ENCODE data around the gene ADCY2. TPM values are rescaled to one million over a fixed set of nuclear protein-coding genes. Genes with fewer than 3 reads are reported as not detected.

ADCY2 gene
- total RNA-seq, 1 donor from 2014 or later, result 4.6 TPM

- no peak for DNase-seq (ENCODE audit: low spot score)
Measured at GRCh38 chr5:7437836-7438235, 41.9 kb downstream of the ADCY2 start.

- DNase-seq (ENCODE audit: low spot score), result no peak
Measured at GRCh38 chr5:7445068-7445467, 49.1 kb downstream of the ADCY2 start.

GRCh38 chr5:7445831-7446230, 49.9 kb downstream of the ADCY2 start:
- no peak for DNase-seq (ENCODE audit: low spot score)

GRCh38 chr5:7446913-7447312, 51.0 kb downstream of the ADCY2 start:
- no peak for DNase-seq (ENCODE audit: low spot score)

- no peak for DNase-seq (ENCODE audit: low spot score)
Measured at GRCh38 chr5:7453947-7454346, 58.0 kb downstream of the ADCY2 start.

- no peak for DNase-seq (ENCODE audit: low spot score)
Measured at GRCh38 chr5:7456206-7456605, 60.3 kb downstream of the ADCY2 start.

GRCh38 chr5:7461371-7461770, 65.4 kb downstream of the ADCY2 start:
- no peak for DNase-seq (ENCODE audit: low spot score)

GRCh38 chr5:7462758-7463157, 66.8 kb downstream of the ADCY2 start:
- no peak for DNase-seq (ENCODE audit: low spot score)

- DNase-seq (ENCODE audit: low spot score), result no peak
Measured at GRCh38 chr5:7464182-7464581, 68.2 kb downstream of the ADCY2 start.

- no peak for DNase-seq (ENCODE audit: low spot score)
Measured at GRCh38 chr5:7467179-7467578, 71.2 kb downstream of the ADCY2 start.

- DNase-seq (ENCODE audit: low spot score), result no peak
Measured at GRCh38 chr5:7468742-7469141, 72.8 kb downstream of the ADCY2 start.

GRCh38 chr5:7471710-7472109, 75.8 kb downstream of the ADCY2 start:
- DNase-seq (ENCODE audit: low spot score), result no peak

- no peak for DNase-seq (ENCODE audit: low spot score)
Measured at GRCh38 chr5:7473115-7473514, 77.2 kb downstream of the ADCY2 start.

GRCh38 chr5:7473668-7474215, 77.8 kb downstream of the ADCY2 start:
- no peak for DNase-seq (ENCODE audit: low spot score)

GRCh38 chr5:7474821-7475403, 79.0 kb downstream of the ADCY2 start:
- no peak for DNase-seq (ENCODE audit: low spot score)

GRCh38 chr5:7478459-7478858, 82.5 kb downstream of the ADCY2 start:
- DNase-seq (ENCODE audit: low spot score), result no peak

GRCh38 chr5:7488734-7489133, 92.8 kb downstream of the ADCY2 start:
- DNase-seq (ENCODE audit: low spot score), result no peak

- no peak for DNase-seq (ENCODE audit: low spot score)
Measured at GRCh38 chr5:7492371-7492770, 96.4 kb downstream of the ADCY2 start.

- DNase-seq (ENCODE audit: low spot score), result no peak
Measured at GRCh38 chr5:7493081-7493480, 97.1 kb downstream of the ADCY2 start.

- DNase-seq (ENCODE audit: low spot score), result no peak
Measured at GRCh38 chr5:7493622-7494021, 97.7 kb downstream of the ADCY2 start.

- DNase-seq (ENCODE audit: low spot score), result no peak
Measured at GRCh38 chr5:7494481-7495130, 98.7 kb downstream of the ADCY2 start.

GRCh38 chr5:7495131-7495517, 99.2 kb downstream of the ADCY2 start:
- no peak for DNase-seq (ENCODE audit: low spot score)

- no peak for DNase-seq (ENCODE audit: low spot score)
Measured at GRCh38 chr5:7500256-7500655, 104.3 kb downstream of the ADCY2 start.

- DNase-seq (ENCODE audit: low spot score), result no peak
Measured at GRCh38 chr5:7501061-7501460, 105.1 kb downstream of the ADCY2 start.

Data from umbilical cord (tissue), 2 donors.